Stimulated activated CD8-positive, alpha-beta memory T cell treated with anti-CD3 and anti-CD28 coated beads, Interleukin-12 subunit alpha, Interleukin-12 subunit beta, amount 100 ng/mL, for 4 hours (primary cell): ENCODE results near the gene TNFRSF8.

ENCODE experiments used
- DNase-seq: peaks from one replicate; pipeline ENCODE4 v3.0.0-alpha.2; 2020; ENCODE audit warnings: low read depth

TNFRSF8 gene

GRCh38 chr1:12142891-12143630 is 80.0 kb downstream of the TNFRSF8 start:
- DNase-seq, result no peak

- DNase-seq, result no peak
Observed at GRCh38 chr1:12143631-12144155, 80.6 kb downstream of the TNFRSF8 start.

- DNase-seq, result no peak
Observed at GRCh38 chr1:12144236-12144635, 81.1 kb downstream of the TNFRSF8 start.

- no peak for DNase-seq
Observed at GRCh38 chr1:12144969-12145368, 81.9 kb downstream of the TNFRSF8 start.

- DNase-seq, result no peak
Observed at GRCh38 chr1:12145616-12146342, 82.7 kb downstream of the TNFRSF8 start.

GRCh38 chr1:12146343-12147112 is 83.4 kb downstream of the TNFRSF8 start:
- no peak for DNase-seq

GRCh38 chr1:12147201-12147701 is 84.1 kb downstream of the TNFRSF8 start:
- no peak for DNase-seq

- DNase-seq, result no peak
Observed at GRCh38 chr1:12148160-12148957, 85.3 kb downstream of the TNFRSF8 start.

GRCh38 chr1:12148958-12149790 is 86.1 kb downstream of the TNFRSF8 start:
- no peak for DNase-seq

GRCh38 chr1:12149791-12150175 is 86.7 kb downstream of the TNFRSF8 start:
- DNase-seq, result no peak

GRCh38 chr1:12150456-12151200 is 87.5 kb downstream of the TNFRSF8 start:
- no peak for DNase-seq

GRCh38 chr1:12151465-12151864 is 88.4 kb downstream of the TNFRSF8 start:
- DNase-seq, result no peak

- DNase-seq, result no peak
Observed at GRCh38 chr1:12152113-12152891, 89.2 kb downstream of the TNFRSF8 start.

- DNase-seq, result no peak
Observed at GRCh38 chr1:12153181-12153785, 90.2 kb downstream of the TNFRSF8 start.

GRCh38 chr1:12155328-12155727 is 92.2 kb downstream of the TNFRSF8 start:
- no peak for DNase-seq

- no peak for DNase-seq
Observed at GRCh38 chr1:12157366-12158231, 94.5 kb downstream of the TNFRSF8 start.

GRCh38 chr1:12158357-12159092 is 95.4 kb downstream of the TNFRSF8 start:
- no peak for DNase-seq
